ENCODE results near the gene OR51V1. TPM values are rescaled to one million over a fixed set of nuclear protein-coding genes. Genes with fewer than 3 reads are reported as not detected.

Gene OR51V1
- total and polyA plus RNA-seq, 2 donors (not counting 1 experiment from before 2014, with no cell fraction given) = not detected

- H3K4me1 ChIP-seq (ENCODE audit: control insufficient read depth in 2 of 2, insufficient read depth in 2 of 2, low read length in 2 of 2) = no peaks in the 10 kb centered on the region
- no peak overlapping the region for H3K4me3 ChIP-seq (ENCODE audit: control extremely low read depth in 1 of 5, extremely low read depth in 1 of 5, insufficient read depth in 1 of 5, low read depth in 2 of 5, low read length in 4 of 5)
- no peak overlapping the region for H3K27ac ChIP-seq (ENCODE audit: low read length in 2 of 2)
- no peak overlapping the region for H3K27ac Mint-ChIP-seq
- H3K4me1 Mint-ChIP-seq = no peaks in the 10 kb centered on the region
- DNase-seq (no peak), ATAC-seq (ENCODE audit: low read depth) (no peak)
- no peaks in the 10 kb centered on the region for H3K9me3 Mint-ChIP-seq (ENCODE audit: insufficient read depth)
- no peaks in the 10 kb centered on the region for H3K36me3 ChIP-seq (replicated peaks in 1 of 2; ENCODE audit: control extremely low read depth in 1 of 2, control insufficient read depth in 1 of 2, extremely low read depth in 1 of 2, insufficient read depth in 2 of 2, low read length in 1 of 2)
- ChIA-PET CTCF (no interaction called here), POLR2A (no interaction called here)
- no CpG with 5 or more reads among the region's 2 CpGs for WGBS (ENCODE audit: insufficient coverage)
- H4K20me1 ChIP-seq (ENCODE audit: control insufficient read depth, insufficient read depth, low read length, poor library complexity, severe bottlenecking) = no peaks in the 10 kb centered on the region
- peaks cover 17% of the 10 kb centered on the region for H3K27me3 Mint-ChIP-seq
- H3K4me2 ChIP-seq (replicated peaks; ENCODE audit: low read depth, low read length, poor library complexity, severe bottlenecking) = no peak overlapping the region
- TF ChIP-seq CTCF (IDR thresholded peaks at IDR 0.05) (no peak), EZH2 (IDR thresholded peaks at IDR 0.05; ENCODE audit: borderline replicate concordance, insufficient read depth, low read depth, low read length, poor library complexity, severe bottlenecking) (no peak)
- H3K27me3 ChIP-seq (replicated peaks in 1 of 4; ENCODE audit: control extremely low read depth in 1 of 4, control insufficient read depth in 3 of 4, insufficient read depth in 4 of 4, low read length in 3 of 4) = no peaks in the 10 kb centered on the region
- no peaks in the 10 kb centered on the region for H3K79me2 ChIP-seq (ENCODE audit: control insufficient read depth, insufficient read depth, low read length)
- H2AFZ ChIP-seq (ENCODE audit: insufficient read depth, low read depth, low read length, poor library complexity, severe bottlenecking) = no peak overlapping the region
- no peak overlapping the region for H3K4me3 Mint-ChIP-seq
- intact Hi-C loops (cut with micrococcal nuclease) = no loop called here
- no peaks in the 10 kb centered on the region for H3K9me3 ChIP-seq (ENCODE audit: control extremely low read depth in 1 of 3, control insufficient read depth in 2 of 3, insufficient read depth in 1 of 3, low read length in 2 of 3)
- H3K9ac ChIP-seq (ENCODE audit: low read length) = no peak overlapping the region
Measured at GRCh38 chr11:5245155-5245554, 44.7 kb upstream of the OR51V1 start.

- POLR2A ChIA-PET = no interaction called here
- H2AFZ ChIP-seq (ENCODE audit: insufficient read depth, low read depth, low read length, poor library complexity, severe bottlenecking) = no peak overlapping the region
- TF ChIP-seq CTCF (IDR thresholded peaks at IDR 0.05) = no peak
- TF ChIP-seq EZH2 (IDR thresholded peaks at IDR 0.05; ENCODE audit: borderline replicate concordance, insufficient read depth, low read depth, low read length, poor library complexity, severe bottlenecking) = no peak
- H3K9me3 Mint-ChIP-seq (ENCODE audit: insufficient read depth) = no peaks in the 10 kb centered on the region
- WGBS (ENCODE audit: insufficient coverage) = 70% methylated on average over 2 of the region's 4 CpGs
- no peaks in the 10 kb centered on the region for H3K9me3 ChIP-seq (ENCODE audit: control extremely low read depth in 1 of 3, control insufficient read depth in 2 of 3, insufficient read depth in 1 of 3, low read length in 2 of 3)
- ATAC-seq (ENCODE audit: low read depth) (no peak), DNase-seq (no peak)
- H3K4me1 Mint-ChIP-seq = no peaks in the 10 kb centered on the region
- H3K4me3 ChIP-seq (ENCODE audit: control extremely low read depth in 1 of 5, extremely low read depth in 1 of 5, insufficient read depth in 1 of 5, low read depth in 2 of 5, low read length in 4 of 5) = no peak overlapping the region
- intact Hi-C loops (cut with micrococcal nuclease) = no loop called here
- no peaks in the 10 kb centered on the region for H3K4me1 ChIP-seq (ENCODE audit: control insufficient read depth in 2 of 2, insufficient read depth in 2 of 2, low read length in 2 of 2)
- no peak overlapping the region for H3K27ac Mint-ChIP-seq
- H3K36me3 ChIP-seq (replicated peaks in 1 of 2; ENCODE audit: control extremely low read depth in 1 of 2, control insufficient read depth in 1 of 2, extremely low read depth in 1 of 2, insufficient read depth in 2 of 2, low read length in 1 of 2) = no peaks in the 10 kb centered on the region
- no peak overlapping the region for H3K4me2 ChIP-seq (replicated peaks; ENCODE audit: low read depth, low read length, poor library complexity, severe bottlenecking)
- CTCF ChIA-PET = no interaction called here
- H3K27me3 ChIP-seq (replicated peaks in 1 of 4; ENCODE audit: control extremely low read depth in 1 of 4, control insufficient read depth in 3 of 4, insufficient read depth in 4 of 4, low read length in 3 of 4) = no peaks in the 10 kb centered on the region
- H3K4me3 Mint-ChIP-seq = no peak overlapping the region
- H4K20me1 ChIP-seq (ENCODE audit: control insufficient read depth, insufficient read depth, low read length, poor library complexity, severe bottlenecking) = no peaks in the 10 kb centered on the region
- no peak overlapping the region for H3K9ac ChIP-seq (ENCODE audit: low read length)
- peaks cover 17% of the 10 kb centered on the region for H3K27me3 Mint-ChIP-seq
- H3K79me2 ChIP-seq (ENCODE audit: control insufficient read depth, insufficient read depth, low read length) = no peaks in the 10 kb centered on the region
- no peak overlapping the region for H3K27ac ChIP-seq (ENCODE audit: low read length in 2 of 2)
Measured at GRCh38 chr11:5243816-5244180, 43.3 kb upstream of the OR51V1 start.

Measured in B cell (primary cell).